SK-N-SH treated with all-trans-retinoic acid at 6 μM for 48 hours (cell line): ENCODE data around the gene UVRAG.

Source experiments
- ATAC-seq: fragments of 200-7000 bp; cut with Tn5 transposase; 3 replicates; pipeline ENCODE4 v1.9.1; 2020; ENCODE audit warnings: mild to moderate bottlenecking, moderate library complexity
- ARNTL ChIP-seq: fragments of 450-650 bp; formaldehyde crosslinking; IDR thresholded peaks from 2 replicates; pipeline ENCODE4 v1.5.0; 2020; ENCODE audit warnings: low read depth, mild to moderate bottlenecking, moderate library complexity, borderline replicate concordance
- CREB5 ChIP-seq: fragments of 250-450 bp; sonication (Bioruptor Pico); IDR thresholded peaks from 2 replicates; pipeline ENCODE4 v1.5.1; 2020; ENCODE audit warnings: low read depth, mild to moderate bottlenecking, moderate library complexity
- CSDC2 ChIP-seq: fragments of 250-450 bp; sonication (Bioruptor Pico); IDR thresholded peaks from 2 replicates; pipeline ENCODE4 v1.5.0; 2020; ENCODE audit warnings: mild to moderate bottlenecking, moderate library complexity
- CSRNP3 ChIP-seq: fragments of 250-450 bp; sonication (Bioruptor Pico); IDR thresholded peaks from 2 replicates; pipeline ENCODE4 v1.5.1; 2021; ENCODE audit warnings: mild to moderate bottlenecking, moderate library complexity
- ESRRG ChIP-seq: fragments of 250-450 bp; sonication (Bioruptor Pico); IDR thresholded peaks from 2 replicates; pipeline ENCODE4 v1.6.1; 2021; ENCODE audit warnings: mild to moderate bottlenecking
- GLIS3 ChIP-seq: fragments of 250-450 bp; sonication (Bioruptor Pico); IDR thresholded peaks from 2 replicates; pipeline ENCODE4 v1.5.0; 2020; ENCODE audit warnings: mild to moderate bottlenecking, moderate library complexity
- ISL1 ChIP-seq: fragments of 250-450 bp; sonication (Bioruptor Pico); IDR thresholded peaks from 2 replicates; pipeline ENCODE4 v2.1.2; 2022; ENCODE audit warnings: mild to moderate bottlenecking, moderate library complexity
- OSR1 ChIP-seq: fragments of 250-450 bp; sonication (Bioruptor Pico); IDR thresholded peaks from 2 replicates; pipeline ENCODE4 v1.8.0; 2022; ENCODE audit warnings: moderate library complexity, mild to moderate bottlenecking, inconsistent platforms
- POU6F1 ChIP-seq: fragments of 250-450 bp; sonication (Bioruptor Pico); IDR thresholded peaks from 2 replicates; pipeline ENCODE4 v1.8.0; 2021; ENCODE audit warnings: low read depth, mild to moderate bottlenecking, moderate library complexity, borderline replicate concordance
- PPARA ChIP-seq: fragments of 250-450 bp; sonication (Bioruptor Pico); IDR thresholded peaks from 2 replicates; pipeline ENCODE4 v1.5.0; 2020; ENCODE audit warnings: mild to moderate bottlenecking, borderline replicate concordance
- SNAI2 ChIP-seq: fragments of 250-450 bp; sonication (Bioruptor Pico); IDR thresholded peaks from 2 replicates; pipeline ENCODE4 v1.5.0; 2020; ENCODE audit warnings: mild to moderate bottlenecking, moderate library complexity
- TOX ChIP-seq: fragments of 250-450 bp; sonication (Bioruptor Pico); IDR thresholded peaks from 2 replicates; pipeline ENCODE4 v1.8.0; 2021; ENCODE audit warnings: mild to moderate bottlenecking, moderate library complexity, borderline replicate concordance
- TSHZ2 ChIP-seq: fragments of 250-450 bp; sonication (Bioruptor Pico); IDR thresholded peaks from 2 replicates; pipeline ENCODE4 v1.5.0; 2020; ENCODE audit warnings: mild to moderate bottlenecking, moderate library complexity
- ZC3H10 ChIP-seq: fragments of 250-450 bp; sonication (Bioruptor Pico); IDR thresholded peaks from 2 replicates; pipeline ENCODE4 v1.5.1; 2021; ENCODE audit warnings: mild to moderate bottlenecking, moderate library complexity
- ZFP30 ChIP-seq: fragments of 450-650 bp; formaldehyde crosslinking; IDR thresholded peaks from 2 replicates; pipeline ENCODE4 v1.5.0; 2022; ENCODE audit warnings: mild to moderate bottlenecking, moderate library complexity
- ZNF565 ChIP-seq: fragments of 450-650 bp; formaldehyde crosslinking; conservative IDR thresholded peaks from 2 replicates; pipeline ENCODE4 v1.5.0; 2020; ENCODE audit warnings: low read depth, mild to moderate bottlenecking, moderate library complexity
- ZNF8 ChIP-seq: fragments of 450-650 bp; formaldehyde crosslinking; IDR thresholded peaks from 2 replicates; pipeline ENCODE4 v1.5.0; 2020; ENCODE audit warnings: mild to moderate bottlenecking, moderate library complexity

UVRAG gene

GRCh38 chr11:75899806-75900205 lies 84.8 kb downstream of the UVRAG start:
- no peak for ATAC-seq
- TF ChIP-seq ESRRG (CRISPR knock-in tag) (no peak), SNAI2 (CRISPR knock-in tag) (no peak), TSHZ2 (CRISPR knock-in tag) (no peak), POU6F1 (CRISPR knock-in tag) (no peak), TOX (no peak), CSRNP3 (no peak), ZNF8 (CRISPR knock-in tag) (no peak), ARNTL (CRISPR knock-in tag) (no peak), ZFP30 (CRISPR knock-in tag) (no peak), GLIS3 (CRISPR knock-in tag) (no peak), CSDC2 (no peak), ISL1 (CRISPR knock-in tag) (no peak), ZNF565 (CRISPR knock-in tag) (no peak), OSR1 (CRISPR knock-in tag) (no peak), ZC3H10 (CRISPR knock-in tag) (no peak)

- TF ChIP-seq ESRRG (CRISPR knock-in tag) (no peak), TSHZ2 (CRISPR knock-in tag) (no peak), CSDC2 (no peak), CSRNP3 (no peak), SNAI2 (CRISPR knock-in tag) (no peak), CREB5 (no peak), ZC3H10 (CRISPR knock-in tag) (no peak), GLIS3 (CRISPR knock-in tag) (no peak), PPARA (CRISPR knock-in tag) (no peak), TOX (no peak), ZFP30 (CRISPR knock-in tag) (no peak)
- no peak for ATAC-seq
Measured at GRCh38 chr11:75900848-75901247, 85.8 kb downstream of the UVRAG start.

GRCh38 chr11:75902631-75903030 lies 87.6 kb downstream of the UVRAG start:
- TF ChIP-seq ZC3H10 (CRISPR knock-in tag): no peak
- ATAC-seq: no peak
